ENCODE measurements around the gene KLHL29. TPM values are rescaled to one million over a fixed set of nuclear protein-coding genes. Genes with fewer than 3 reads are reported as not detected.

The KLHL29 gene
- total and polyA plus RNA-seq, 2 donors (not counting 3 experiments of a cell fraction or from before 2014, with no cell fraction given) = 4.6 to 12.7 TPM

DNA sequence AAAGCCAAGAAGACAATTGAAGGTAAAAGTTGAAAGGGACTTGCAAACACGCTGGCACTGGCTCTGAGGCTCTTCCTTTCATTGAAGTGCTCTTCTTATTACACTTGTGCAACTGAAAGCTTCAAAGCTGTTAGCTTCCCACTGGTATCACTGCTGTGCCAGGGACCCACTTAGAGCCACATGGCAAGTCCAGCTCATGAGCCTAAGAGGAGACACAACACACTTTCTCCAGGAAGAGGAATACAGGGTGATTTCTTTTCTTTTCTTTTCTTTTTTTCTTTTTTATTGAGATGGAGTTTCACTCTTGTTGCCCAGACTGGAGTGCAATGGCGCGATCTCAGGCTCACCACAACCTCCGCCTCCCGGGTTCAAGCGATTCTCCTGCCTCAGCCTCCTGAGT, 323.8 kb downstream of the KLHL29 start:
- ChIA-PET POLR2A (no interaction called here), CTCF (no interaction called here)
- TF ChIP-seq POLR2A (IDR thresholded peaks at IDR 0.05; ENCODE audit: low read depth, low read length) = no peak
- TF ChIP-seq JUN (IDR thresholded peaks at IDR 0.05; ENCODE audit: borderline replicate concordance, insufficient read depth, insufficient read length, low read depth) = no peak
- no peak for TF ChIP-seq EZH2 (IDR thresholded peaks at IDR 0.05; ENCODE audit: borderline replicate concordance, low read depth, low read length, severe bottlenecking)
- TF ChIP-seq, protein P1, sequence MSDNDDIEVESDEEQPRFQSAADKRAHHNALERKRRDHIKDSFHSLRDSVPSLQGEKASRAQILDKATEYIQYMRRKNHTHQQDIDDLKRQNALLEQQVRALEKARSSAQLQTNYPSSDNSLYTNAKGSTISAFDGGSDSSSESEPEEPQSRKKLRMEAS (IDR thresholded peaks at IDR 0.05; ENCODE audit: insufficient read depth, insufficient read length) = no peak
- TF ChIP-seq, protein P2, sequence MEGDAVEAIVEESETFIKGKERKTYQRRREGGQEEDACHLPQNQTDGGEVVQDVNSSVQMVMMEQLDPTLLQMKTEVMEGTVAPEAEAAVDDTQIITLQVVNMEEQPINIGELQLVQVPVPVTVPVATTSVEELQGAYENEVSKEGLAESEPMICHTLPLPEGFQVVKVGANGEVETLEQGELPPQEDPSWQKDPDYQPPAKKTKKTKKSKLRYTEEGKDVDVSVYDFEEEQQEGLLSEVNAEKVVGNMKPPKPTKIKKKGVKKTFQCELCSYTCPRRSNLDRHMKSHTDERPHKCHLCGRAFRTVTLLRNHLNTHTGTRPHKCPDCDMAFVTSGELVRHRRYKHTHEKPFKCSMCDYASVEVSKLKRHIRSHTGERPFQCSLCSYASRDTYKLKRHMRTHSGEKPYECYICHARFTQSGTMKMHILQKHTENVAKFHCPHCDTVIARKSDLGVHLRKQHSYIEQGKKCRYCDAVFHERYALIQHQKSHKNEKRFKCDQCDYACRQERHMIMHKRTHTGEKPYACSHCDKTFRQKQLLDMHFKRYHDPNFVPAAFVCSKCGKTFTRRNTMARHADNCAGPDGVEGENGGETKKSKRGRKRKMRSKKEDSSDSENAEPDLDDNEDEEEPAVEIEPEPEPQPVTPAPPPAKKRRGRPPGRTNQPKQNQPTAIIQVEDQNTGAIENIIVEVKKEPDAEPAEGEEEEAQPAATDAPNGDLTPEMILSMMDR (IDR thresholded peaks at IDR 0.05; ENCODE audit: extremely low read depth in 1 of 2, insufficient read depth in 1 of 2, low read depth in 1 of 2, low read length in 2 of 2) = no peak
- no peak for TF ChIP-seq GATA2 (IDR thresholded peaks at IDR 0.05; ENCODE audit: insufficient read depth, insufficient read length, low read depth, low read length)
- no peak for TF ChIP-seq MYC (IDR thresholded peaks at IDR 0.05; ENCODE audit: low read depth, low read length)
- no peak for TF ChIP-seq POLR2AphosphoS5 (IDR thresholded peaks at IDR 0.05; ENCODE audit: insufficient read depth, low read depth, low read length)
- no peak for TF ChIP-seq FOS (IDR thresholded peaks at IDR 0.05; ENCODE audit: borderline replicate concordance, insufficient read depth, low read length)
- intact Hi-C loops (cut with micrococcal nuclease) (no loop called here), dilution Hi-C loops (cut with MboI; ENCODE audit: extremely low pct_ligation_motif_present, low sequenced_read_pairs) (no loop called here)
- no peak overlapping the region for H3K4me3 ChIP-seq (replicated peaks in 1 of 3; ENCODE audit: insufficient read depth in 1 of 3, low read depth in 1 of 3, low read length in 3 of 3)
- H3K9me3 ChIP-seq (replicated peaks; ENCODE audit: control insufficient read depth, insufficient read depth, low read length) = no peaks in the 10 kb centered on the region
- H3K9ac ChIP-seq (replicated peaks; ENCODE audit: extremely low read depth, insufficient read depth, low read length) = no peak overlapping the region
- FAIRE-seq = no peak
- H3K4me2 ChIP-seq (ENCODE audit: insufficient read depth, low read length) = no peak overlapping the region
- no peaks in the 10 kb centered on the region for H3K27me3 ChIP-seq (ENCODE audit: control insufficient read depth in 2 of 2, insufficient read depth in 2 of 2, low read length in 2 of 2)
- no peak for DNase-seq (ENCODE audit: low read depth, low spot score)
- no peaks in the 10 kb centered on the region for H3K9me1 ChIP-seq (replicated peaks; ENCODE audit: control insufficient read depth, extremely low read depth, insufficient read depth, low read length)
- H4K20me1 ChIP-seq (replicated peaks; ENCODE audit: control insufficient read depth, extremely low read depth, insufficient read depth, low read length) = no peaks in the 10 kb centered on the region
- no peaks in the 10 kb centered on the region for H3K79me2 ChIP-seq (ENCODE audit: control insufficient read depth, insufficient read depth, low read length)
- BruUV-seq (replicated peaks) = no TSS peak
- H3K36me3 ChIP-seq (ENCODE audit: control insufficient read depth in 2 of 2, extremely low read depth in 1 of 2, insufficient read depth in 2 of 2, low read length in 2 of 2) = peaks cover 0 to 8% of the 10 kb centered on the region in 2 experiments
- no peak overlapping the region for H2AFZ ChIP-seq (ENCODE audit: low read depth, low read length)
- no peaks in the 10 kb centered on the region for H3K4me1 ChIP-seq (ENCODE audit: control insufficient read depth, extremely low read depth, insufficient read depth, low read length)
- no peak overlapping the region for H3K27ac ChIP-seq (ENCODE audit: insufficient read depth, low read depth, low read length)

Data from endothelial cell of umbilical vein (primary cell).